K562 (cell line): ENCODE results near the gene ABLIM2. TPM values are rescaled to one million over a fixed set of nuclear protein-coding genes. Genes with fewer than 3 reads are reported as not detected.

ENCODE experiments used
- CBX3 ChIP-seq, 2 experiments: IDR thresholded peaks; 1 replicate in 1 of 2; 2 replicates in 1 of 2; pipeline ENCODE4 v1.6.1; 2012; ENCODE audit warnings: inconsistent platforms in 2 of 2, low read length in 2 of 2, borderline replicate concordance in 1 of 2, control low read depth in 1 of 2
- CREB3 ChIP-seq: fragments of 450-650 bp; conservative IDR thresholded peaks from 2 replicates; pipeline ENCODE4 v1.6.1; 2016; ENCODE audit warnings: missing genetic modification characterization, low read depth, mild to moderate bottlenecking, missing compliant biosample characterization, moderate library complexity
- DMBX1 ChIP-seq: fragments of 250-450 bp; sonication (Bioruptor Pico); IDR thresholded peaks from 2 replicates; pipeline ENCODE4 v1.8.0; 2022; ENCODE audit warnings: inconsistent platforms, mild to moderate bottlenecking, moderate library complexity, borderline replicate concordance
- DPF2 ChIP-seq: fragments of 450-650 bp; IDR thresholded peaks from 2 replicates; pipeline ENCODE4 v1.6.1; 2016
- FOXM1 ChIP-seq, 2 experiments: fragments of 450-650 bp in 1 of 2; sonication (generic) in 1 of 2; formaldehyde crosslinking in 1 of 2; IDR thresholded peaks; 2 replicates each; pipeline versions ENCODE4 v1.6.1 to v1.9.0; 2017 to 2022; ENCODE audit warnings: low read depth in 2 of 2, mild to moderate bottlenecking in 2 of 2, missing genetic modification reagents in 1 of 2, moderate library complexity in 1 of 2
- HNRNPUL1 ChIP-seq: fragments of 200-400 bp; formaldehyde crosslinking; IDR thresholded peaks from 2 replicates; pipeline ENCODE4 v1.6.1; 2017; ENCODE audit warnings: low read length
- JUN ChIP-seq, 2 experiments: sonication (generic) in 1 of 2; formaldehyde crosslinking in 1 of 2; IDR thresholded peaks; 2 replicates each; pipeline versions ENCODE4 v1.6.1 to v1.8.0; 2012 to 2022; ENCODE audit warnings: borderline replicate concordance in 2 of 2, mild to moderate bottlenecking in 2 of 2, improper control_type of control experiment in 1 of 2, low read depth in 1 of 2, low read length in 1 of 2, missing genetic modification reagents in 1 of 2
- L3MBTL2 ChIP-seq: fragments of 450-650 bp; IDR thresholded peaks from 2 replicates; pipeline ENCODE4 v1.6.1; 2016; ENCODE audit warnings: mild to moderate bottlenecking, moderate library complexity
- MYC ChIP-seq, 2 experiments: fragments of 250-450 bp in 1 of 2; sonication (Bioruptor Pico) in 1 of 2; IDR thresholded peaks; 2 replicates each; pipeline versions ENCODE4 v1.5.1 to v1.6.1; 2012 to 2021; ENCODE audit warnings: low read depth in 2 of 2, borderline replicate concordance in 1 of 2, improper control_type of control experiment in 1 of 2, low read length in 1 of 2, mild to moderate bottlenecking in 1 of 2, moderate library complexity in 1 of 2
- NCOR1 ChIP-seq: fragments of 450-650 bp; IDR thresholded peaks from 2 replicates; pipeline ENCODE4 v1.6.1; 2016; ENCODE audit warnings: mild to moderate bottlenecking, moderate library complexity
- POLR2B ChIP-seq: fragments of 450-650 bp; IDR thresholded peaks from 2 replicates; pipeline ENCODE4 v1.6.1; 2018; ENCODE audit warnings: low read depth; ENCODE audit not compliant: partially characterized antibody
- POLR2G ChIP-seq: fragments of 200-400 bp; formaldehyde crosslinking; IDR thresholded peaks from 2 replicates; pipeline ENCODE4 v1.6.1; 2017; ENCODE audit warnings: low read depth, mild to moderate bottlenecking, antibody characterized with exemption, low read length, moderate library complexity
- RUNX1 ChIP-seq: sonication (generic); IDR thresholded peaks from 2 replicates; pipeline ENCODE4 v1.6.1; 2016; ENCODE audit warnings: antibody characterized with exemption, low read depth
- SIRT6 ChIP-seq: IDR thresholded peaks from one replicate; pipeline ENCODE4 v1.6.1; 2012; ENCODE audit warnings: low read depth, mild to moderate bottlenecking, control low read depth, inconsistent platforms, low read length, moderate library complexity
- SMARCA5 ChIP-seq: fragments of 450-650 bp; IDR thresholded peaks from 2 replicates; pipeline ENCODE4 v1.6.1; 2016
- TSC22D4 ChIP-seq: fragments of 450-650 bp; IDR thresholded peaks from 2 replicates; pipeline ENCODE4 v1.6.1; 2016; ENCODE audit warnings: missing genetic modification characterization, missing biosample characterization, control low read depth
- ZBTB2 ChIP-seq: fragments of 450-650 bp; IDR thresholded peaks from 2 replicates; pipeline ENCODE4 v1.6.1; 2016; ENCODE audit warnings: antibody characterized with exemption
- ZFP30 ChIP-seq: fragments of 250-450 bp; sonication (Bioruptor Pico); IDR thresholded peaks from 2 replicates; pipeline ENCODE4 v1.8.0; 2022; ENCODE audit warnings: moderate library complexity, mild to moderate bottlenecking, inconsistent platforms, borderline replicate concordance
- ZNF23 ChIP-seq: fragments of 250-450 bp; sonication (Bioruptor Pico); IDR thresholded peaks from 2 replicates; pipeline ENCODE4 v1.4.0; 2020; ENCODE audit warnings: mild to moderate bottlenecking
- ZNF311 ChIP-seq: fragments of 250-450 bp; sonication (Bioruptor Pico); IDR thresholded peaks from 2 replicates; pipeline ENCODE4 v1.4.0; 2020; ENCODE audit warnings: mild to moderate bottlenecking, moderate library complexity
- polyA plus RNA-seq, 8 experiments: library from polyadenylated mRNA; depleted of rRNA in 4 of 8; stranded (reverse) in 5 of 8; unstranded in 3 of 8; fragments of >200 nt; fragmentation: Nextera tagmentation in 2 of 8; fragmentation: Illumina TruSeq in 1 of 8; extraction: Ambion mirVana in 2 of 8; extraction: Trizol in 1 of 8; gene quantifications; 2 replicates each; pipeline versions ENCODE4 v1.2.1 to v1.2.3, GENCODE V29; 2011 to 2014; ENCODE audit warnings: inconsistent platforms in 1 of 8, missing spikeins in 1 of 8
- total RNA-seq, 7 experiments: library from RNA; depleted of rRNA in 6 of 7; stranded (reverse); fragments of >200 nt in 6 of 7; fragmentation: Illumina TruSeq in 2 of 7; extraction: Trizol in 2 of 7; gene quantifications; 2 replicates each; pipeline versions ENCODE4 v1.2.1 to v1.2.3, GENCODE V29; 2011 to 2021; ENCODE audit warnings: low replicate concordance in 1 of 7
- TF ChIP-seq, protein P1 (sequence below): sonication (generic); formaldehyde crosslinking; IDR thresholded peaks from 2 replicates; pipeline ENCODE4 v1.8.1; 2023; ENCODE audit warnings: mild to moderate bottlenecking, missing genetic modification reagents
- TF ChIP-seq, protein P2 (sequence below): IDR thresholded peaks from 3 replicates; pipeline ENCODE4 v1.6.1; 2011; ENCODE audit warnings: borderline replicate concordance, mild to moderate bottlenecking, moderate library complexity; ENCODE audit not compliant: insufficient read length; ENCODE audit errors: extremely low read depth

ABLIM2 gene
- total and polyA plus RNA-seq, 9 of the 15 experiments (the other 6 are each of a cell fraction or from before 2014, with no cell fraction given), result not detected

DNA sequence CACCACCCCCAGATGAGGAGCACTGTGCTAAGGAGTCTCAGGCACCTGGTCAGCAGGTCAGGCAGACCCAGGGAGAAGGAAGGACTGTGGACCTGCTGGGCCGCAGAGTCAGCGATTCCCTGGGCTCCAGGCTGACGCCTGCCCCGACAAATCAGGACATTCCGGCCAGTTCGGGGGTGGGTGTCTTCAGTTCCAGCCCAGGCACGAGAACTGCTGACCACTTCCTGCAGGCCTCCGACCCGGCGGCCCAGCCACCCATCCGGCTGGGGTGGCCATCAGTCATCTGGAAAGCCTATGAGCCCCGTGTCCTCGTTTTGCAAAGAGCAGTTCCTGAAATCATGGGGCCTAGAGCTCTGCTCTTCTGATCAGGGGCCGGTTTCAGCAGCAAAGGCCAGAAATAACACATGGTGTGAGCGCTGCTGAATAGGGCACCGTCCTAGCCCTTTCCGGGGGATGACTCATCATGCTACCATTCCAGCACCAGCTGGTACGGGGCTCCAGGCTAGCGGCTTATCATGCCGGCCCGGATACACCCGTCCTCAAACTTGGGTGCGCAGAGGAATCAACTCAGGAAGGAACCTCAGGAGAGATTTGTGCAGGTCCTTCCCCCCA is 32.6 kb upstream of the ABLIM2 start (continued):
- TF ChIP-seq JUN (IDR thresholded peaks at IDR 0.05; ENCODE audit: borderline replicate concordance, low read depth, low read length), result peak; percentile 77
- no peak for TF ChIP-seq JUN (CRISPR knock-in tag; IDR thresholded peaks at IDR 0.05; ENCODE audit: borderline replicate concordance)
- no peak for TF ChIP-seq NCOR1
- no peak for TF ChIP-seq CBX3 (IDR thresholded peaks at IDR 0.05; ENCODE audit: borderline replicate concordance in 1 of 2, low read length in 2 of 2)
- no peak for TF ChIP-seq POLR2G
- TF ChIP-seq, protein P1, sequence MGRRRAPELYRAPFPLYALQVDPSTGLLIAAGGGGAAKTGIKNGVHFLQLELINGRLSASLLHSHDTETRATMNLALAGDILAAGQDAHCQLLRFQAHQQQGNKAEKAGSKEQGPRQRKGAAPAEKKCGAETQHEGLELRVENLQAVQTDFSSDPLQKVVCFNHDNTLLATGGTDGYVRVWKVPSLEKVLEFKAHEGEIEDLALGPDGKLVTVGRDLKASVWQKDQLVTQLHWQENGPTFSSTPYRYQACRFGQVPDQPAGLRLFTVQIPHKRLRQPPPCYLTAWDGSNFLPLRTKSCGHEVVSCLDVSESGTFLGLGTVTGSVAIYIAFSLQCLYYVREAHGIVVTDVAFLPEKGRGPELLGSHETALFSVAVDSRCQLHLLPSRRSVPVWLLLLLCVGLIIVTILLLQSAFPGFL (CRISPR knock-in tag), result no peak
- TF ChIP-seq ZNF23 (CRISPR knock-in tag), result no peak
- TF ChIP-seq L3MBTL2, result peak; percentile 68
- no peak for TF ChIP-seq SMARCA5
- no peak for TF ChIP-seq DMBX1 (CRISPR knock-in tag)
- TF ChIP-seq CREB3 (tag), result no peak
- TF ChIP-seq ZNF311, result no peak
- no peak for TF ChIP-seq MYC (IDR thresholded peaks at IDR 0.05; ENCODE audit: low read depth, low read length)
- TF ChIP-seq MYC (CRISPR knock-in tag; IDR thresholded peaks at IDR 0.05; ENCODE audit: borderline replicate concordance, low read depth), result no peak
- TF ChIP-seq SIRT6, result no peak
- peak; percentile 60; the same call in 1 of the 2 replicates for TF ChIP-seq DPF2
- TF ChIP-seq HNRNPUL1, result no peak
- TF ChIP-seq ZBTB2, result no peak
- TF ChIP-seq FOXM1 (IDR thresholded peaks at IDR 0.05; ENCODE audit: low read depth), result no peak
- no peak for TF ChIP-seq FOXM1 (CRISPR knock-in tag; IDR thresholded peaks at IDR 0.05; ENCODE audit: low read depth)
- TF ChIP-seq ZFP30 (CRISPR knock-in tag), result no peak
- no peak for TF ChIP-seq TSC22D4
- TF ChIP-seq, protein P2, sequence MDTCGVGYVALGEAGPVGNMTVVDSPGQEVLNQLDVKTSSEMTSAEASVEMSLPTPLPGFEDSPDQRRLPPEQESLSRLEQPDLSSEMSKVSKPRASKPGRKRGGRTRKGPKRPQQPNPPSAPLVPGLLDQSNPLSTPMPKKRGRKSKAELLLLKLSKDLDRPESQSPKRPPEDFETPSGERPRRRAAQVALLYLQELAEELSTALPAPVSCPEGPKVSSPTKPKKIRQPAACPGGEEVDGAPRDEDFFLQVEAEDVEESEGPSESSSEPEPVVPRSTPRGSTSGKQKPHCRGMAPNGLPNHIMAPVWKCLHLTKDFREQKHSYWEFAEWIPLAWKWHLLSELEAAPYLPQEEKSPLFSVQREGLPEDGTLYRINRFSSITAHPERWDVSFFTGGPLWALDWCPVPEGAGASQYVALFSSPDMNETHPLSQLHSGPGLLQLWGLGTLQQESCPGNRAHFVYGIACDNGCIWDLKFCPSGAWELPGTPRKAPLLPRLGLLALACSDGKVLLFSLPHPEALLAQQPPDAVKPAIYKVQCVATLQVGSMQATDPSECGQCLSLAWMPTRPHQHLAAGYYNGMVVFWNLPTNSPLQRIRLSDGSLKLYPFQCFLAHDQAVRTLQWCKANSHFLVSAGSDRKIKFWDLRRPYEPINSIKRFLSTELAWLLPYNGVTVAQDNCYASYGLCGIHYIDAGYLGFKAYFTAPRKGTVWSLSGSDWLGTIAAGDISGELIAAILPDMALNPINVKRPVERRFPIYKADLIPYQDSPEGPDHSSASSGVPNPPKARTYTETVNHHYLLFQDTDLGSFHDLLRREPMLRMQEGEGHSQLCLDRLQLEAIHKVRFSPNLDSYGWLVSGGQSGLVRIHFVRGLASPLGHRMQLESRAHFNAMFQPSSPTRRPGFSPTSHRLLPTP, result no peak
- TF ChIP-seq POLR2B, result no peak
- no peak for TF ChIP-seq RUNX1
